ENCODE results near the gene ANXA11.
"Not testable (repeated sequence)": the region's sequence is repeated elsewhere in the genome, so short reads cannot be mapped to it uniquely, and the experiment has no call there.

Gene ANXA11

GRCh38 chr10:80205477-80206276, at the start of gene ANXA11:
TSS of gene ANXA11 (minus strand) at chr10:80205537. CDS start at chr10:80172861, 32,676 bp downstream.
- peak; percentile 77 for DNase-seq (ENCODE audit: low spot score)

- not testable (repeated sequence) for DNase-seq (ENCODE audit: low spot score)
Measured at GRCh38 chr10:80254726-80255125, 49.4 kb upstream of the ANXA11 start.

GRCh38 chr10:80253963-80254271, 48.6 kb upstream of the ANXA11 start:
- not testable (repeated sequence) for DNase-seq (ENCODE audit: low spot score)

- DNase-seq (ENCODE audit: low spot score) = no peak
Measured at GRCh38 chr10:80253266-80253962, 48.1 kb upstream of the ANXA11 start.

GRCh38 chr10:80252296-80252887, 47.1 kb upstream of the ANXA11 start:
- no peak for DNase-seq (ENCODE audit: low spot score)

GRCh38 chr10:80251703-80252280, 46.5 kb upstream of the ANXA11 start:
- DNase-seq (ENCODE audit: low spot score) = not testable (repeated sequence)

GRCh38 chr10:80250399-80250798, 45.1 kb upstream of the ANXA11 start:
- not testable (repeated sequence) for DNase-seq (ENCODE audit: low spot score)

GRCh38 chr10:80249906-80250305, 44.6 kb upstream of the ANXA11 start:
- DNase-seq (ENCODE audit: low spot score) = not testable (repeated sequence)

GRCh38 chr10:80247611-80248010, 42.3 kb upstream of the ANXA11 start:
- not testable (repeated sequence) for DNase-seq (ENCODE audit: low spot score)

GRCh38 chr10:80244371-80244770, 39.0 kb upstream of the ANXA11 start:
- DNase-seq (ENCODE audit: low spot score) = not testable (repeated sequence)

GRCh38 chr10:80242341-80242740, 37.0 kb upstream of the ANXA11 start:
- DNase-seq (ENCODE audit: low spot score) = not testable (repeated sequence)

- not testable (repeated sequence) for DNase-seq (ENCODE audit: low spot score)
Measured at GRCh38 chr10:80236457-80236856, 31.1 kb upstream of the ANXA11 start.

- not testable (repeated sequence) for DNase-seq (ENCODE audit: low spot score)
Measured at GRCh38 chr10:80234331-80235235, 29.2 kb upstream of the ANXA11 start.

- DNase-seq (ENCODE audit: low spot score) = not testable (repeated sequence)
Measured at GRCh38 chr10:80233871-80234270, 28.5 kb upstream of the ANXA11 start.

GRCh38 chr10:80226723-80227122, 21.4 kb upstream of the ANXA11 start:
- not testable (repeated sequence) for DNase-seq (ENCODE audit: low spot score)

- not testable (repeated sequence) for DNase-seq (ENCODE audit: low spot score)
Measured at GRCh38 chr10:80223031-80223419, 17.7 kb upstream of the ANXA11 start.

- DNase-seq (ENCODE audit: low spot score) = not testable (repeated sequence)
Measured at GRCh38 chr10:80218878-80219277, 13.5 kb upstream of the ANXA11 start.

- DNase-seq (ENCODE audit: low spot score) = not testable (repeated sequence)
Measured at GRCh38 chr10:80214368-80214982, 9.1 kb upstream of the ANXA11 start.

GRCh38 chr10:80212535-80213115, 7.3 kb upstream of the ANXA11 start:
- not testable (repeated sequence) for DNase-seq (ENCODE audit: low spot score)

- DNase-seq (ENCODE audit: low spot score) = no peak
Measured at GRCh38 chr10:80211786-80212185, 6.4 kb upstream of the ANXA11 start.

GRCh38 chr10:80210259-80210658, 4.9 kb upstream of the ANXA11 start:
- no peak for DNase-seq (ENCODE audit: low spot score)

All from kidney capillary endothelial cell (primary cell).